HEK293 (cell line): ENCODE results near the gene DENND1A.

Experiments used
- CTCF ChIA-PET: fragments of 350-600 bp; formaldehyde crosslinking; extraction: SDS; loops from one replicate; lab custom pipeline; 2021; ENCODE audit warnings: antibody characterized with exemption; lab: Yijun Ruan, JAX
- POLR2A ChIA-PET: fragments of 300-600 bp; formaldehyde crosslinking; extraction: SDS; loops from one replicate; lab custom pipeline; 2020; ENCODE audit warnings: antibody characterized with exemption, inconsistent platforms; lab: Yijun Ruan, JAX
- H3K27ac ChIP-seq: fragments of 200-500 bp; sonication (Bioruptor generic); 2 replicates; pipeline ENCODE4 v1.5.1; 2014; ENCODE audit warnings: low read depth, low read length, control low read depth, inconsistent platforms; ENCODE audit errors: extremely low read depth
- H3K36me3 ChIP-seq, 2 experiments: fragments of 200-500 bp in 1 of 2; sonication (Bioruptor generic) in 1 of 2; 1 replicate in 1 of 2; 2 replicates in 1 of 2; pipeline ENCODE4 v1.5.1; 2014 to 2017; ENCODE audit warnings: inconsistent platforms in 2 of 2, low read length in 2 of 2; ENCODE audit not compliant: control insufficient read depth in 2 of 2, insufficient read depth in 1 of 2
- H3K4me1 ChIP-seq: fragments of 200-500 bp; sonication (Bioruptor generic); 2 replicates; pipeline ENCODE4 v1.5.1; 2014; ENCODE audit warnings: mild to moderate bottlenecking, low read length, inconsistent platforms; ENCODE audit not compliant: control insufficient read depth, insufficient read depth
- H3K4me3 ChIP-seq: 2 replicates; pipeline ENCODE4 v1.5.1; 2011; ENCODE audit warnings: low read depth, mild to moderate bottlenecking, control low read depth, low read length, moderate library complexity
- H3K9me3 ChIP-seq: fragments of 200-500 bp; sonication (Bioruptor generic); 2 replicates; pipeline ENCODE4 v1.5.1; 2014; ENCODE audit warnings: low read depth, low read length, inconsistent platforms; ENCODE audit not compliant: control insufficient read depth, insufficient read depth
- INSM2 ChIP-seq: fragments of 450-650 bp; formaldehyde crosslinking; IDR thresholded peaks from 2 replicates; pipeline ENCODE4 v1.5.1; 2016; ENCODE audit warnings: missing biosample characterization, missing genetic modification characterization
- KLF16 ChIP-seq: fragments of 450-650 bp; formaldehyde crosslinking; IDR thresholded peaks from 2 replicates; pipeline ENCODE4 v1.5.1; 2017; ENCODE audit warnings: missing biosample characterization, missing genetic modification characterization
- MEIS1 ChIP-seq: sonication (generic); formaldehyde crosslinking; IDR thresholded peaks from 2 replicates; pipeline ENCODE4 v1.8.1; 2022; ENCODE audit warnings: missing genetic modification reagents, mild to moderate bottlenecking, borderline replicate concordance
- MZF1 ChIP-seq: fragments of 450-650 bp; formaldehyde crosslinking; IDR thresholded peaks from 2 replicates; pipeline ENCODE4 v1.5.1; 2017; ENCODE audit warnings: missing biosample characterization, missing genetic modification characterization, borderline replicate concordance
- PRDM1 ChIP-seq: fragments of 450-650 bp; formaldehyde crosslinking; IDR thresholded peaks from 2 replicates; pipeline ENCODE4; 2016; ENCODE audit warnings: missing biosample characterization, missing genetic modification characterization
- ZFP3 ChIP-seq: fragments of 450-650 bp; formaldehyde crosslinking; IDR thresholded peaks from 2 replicates; pipeline ENCODE4 v1.5.1; 2016; ENCODE audit warnings: low read depth, missing biosample characterization, missing genetic modification characterization
- ZIC2 ChIP-seq: fragments of 450-650 bp; formaldehyde crosslinking; IDR thresholded peaks from 2 replicates; pipeline ENCODE4 v1.5.1; 2016; ENCODE audit warnings: missing biosample characterization, missing genetic modification characterization
- ZNF2 ChIP-seq: fragments of 450-650 bp; formaldehyde crosslinking; IDR thresholded peaks from 2 replicates; pipeline ENCODE4 v1.5.1; 2016; ENCODE audit warnings: missing biosample characterization, missing genetic modification characterization
- ZNF248 ChIP-seq: fragments of 450-650 bp; formaldehyde crosslinking; IDR thresholded peaks from 2 replicates; pipeline ENCODE4 v1.5.1; 2017; ENCODE audit warnings: missing biosample characterization, missing genetic modification characterization
- ZNF510 ChIP-seq: fragments of 450-650 bp; formaldehyde crosslinking; IDR thresholded peaks from 2 replicates; pipeline ENCODE4 v1.5.1; 2018; ENCODE audit warnings: mild to moderate bottlenecking, missing genetic modification characterization, missing biosample characterization; ENCODE audit not compliant: insufficient replicate concordance
- ZNF518A ChIP-seq: fragments of 450-650 bp; formaldehyde crosslinking; conservative IDR thresholded peaks from 2 replicates; pipeline ENCODE4 v1.5.1; 2016; ENCODE audit warnings: low read depth, missing biosample characterization, missing genetic modification characterization
- ZNF558 ChIP-seq: fragments of 450-650 bp; formaldehyde crosslinking; IDR thresholded peaks from 2 replicates; pipeline ENCODE4 v1.5.1; 2016; ENCODE audit warnings: missing biosample characterization, missing genetic modification characterization
- ZNF704 ChIP-seq: fragments of 450-650 bp; formaldehyde crosslinking; IDR thresholded peaks from 2 replicates; pipeline ENCODE4 v1.5.1; 2016; ENCODE audit warnings: missing biosample characterization, missing genetic modification characterization
- ZNF747 ChIP-seq: fragments of 450-650 bp; formaldehyde crosslinking; IDR thresholded peaks from 2 replicates; pipeline ENCODE4 v1.5.1; 2016; ENCODE audit warnings: missing biosample characterization, missing genetic modification characterization
- ZNF768 ChIP-seq: fragments of 450-650 bp; formaldehyde crosslinking; IDR thresholded peaks from 2 replicates; pipeline ENCODE4 v1.5.1; 2018; ENCODE audit warnings: missing biosample characterization, mild to moderate bottlenecking, missing genetic modification characterization
- ZSCAN5A ChIP-seq: fragments of 450-650 bp; formaldehyde crosslinking; IDR thresholded peaks from 2 replicates; pipeline ENCODE4 v1.5.1; 2016; ENCODE audit warnings: missing biosample characterization, missing genetic modification characterization
- TF ChIP-seq, protein P1 (sequence below): fragments of 450-650 bp; formaldehyde crosslinking; IDR thresholded peaks from 2 replicates; pipeline ENCODE4 v1.5.1; 2017; ENCODE audit warnings: missing biosample characterization, missing genetic modification characterization
- TF ChIP-seq, protein P2 (sequence below): fragments of 450-650 bp; formaldehyde crosslinking; IDR thresholded peaks from 2 replicates; pipeline ENCODE4 v1.5.1; 2016; ENCODE audit warnings: missing biosample characterization, missing genetic modification characterization
- TF ChIP-seq, protein P3 (sequence below): IDR thresholded peaks from 2 replicates; pipeline ENCODE4 v1.6.1; 2011; ENCODE audit warnings: mild to moderate bottlenecking, low read depth, low read length, borderline replicate concordance
- TF ChIP-seq, protein P4 (sequence below): fragments of 450-650 bp; formaldehyde crosslinking; IDR thresholded peaks from 2 replicates; pipeline ENCODE4 v1.5.1; 2016; ENCODE audit warnings: missing biosample characterization, missing genetic modification characterization

The DENND1A gene

DNA sequence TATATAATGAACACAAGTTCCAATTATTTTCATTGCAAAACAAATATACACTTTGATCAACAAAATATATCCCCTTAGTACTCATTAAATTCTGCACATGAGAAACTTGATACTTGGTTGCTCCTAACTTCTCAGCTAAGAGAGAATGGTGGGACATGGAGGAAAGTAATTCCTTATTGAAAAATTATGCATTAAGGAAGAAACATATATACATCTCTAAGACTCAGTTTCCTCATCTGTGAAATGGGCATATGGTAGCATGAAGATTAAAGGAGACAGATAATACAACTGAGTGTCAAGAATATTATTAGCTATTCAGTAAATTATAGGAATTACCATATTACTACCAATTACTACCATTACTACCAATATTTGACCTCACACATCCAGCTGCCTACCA lies 488.2 kb downstream of the DENND1A start:
- H3K27ac ChIP-seq, result no peak overlapping the region
- ChIA-PET POLR2A (no interaction called here), CTCF (interaction anchor here (1.5 kb wide), 1 partner anchor 40 kb away, joined by 5 read pairs; no protein-coding TSS in a partner anchor)
- peaks cover 0 to 4% of the 10 kb centered on the region in 2 experiments; a peak in 1 of 3 replicates for H3K36me3 ChIP-seq
- H3K4me1 ChIP-seq, result no peaks in the 10 kb centered on the region
- H3K4me3 ChIP-seq, result no peak overlapping the region
- H3K9me3 ChIP-seq, result no peaks in the 10 kb centered on the region
- TF ChIP-seq ZNF248 (tag by site-specific recombination), result no peak
- TF ChIP-seq ZSCAN5A (tag by site-specific recombination), result no peak
- TF ChIP-seq ZNF704 (tag by site-specific recombination), result no peak
- TF ChIP-seq KLF16 (tag by site-specific recombination), result no peak
- no peak for TF ChIP-seq ZFP3
- no peak for TF ChIP-seq MZF1
- TF ChIP-seq ZNF2 (tag by site-specific recombination), result no peak
- no peak for TF ChIP-seq MEIS1 (CRISPR knock-in tag)
- TF ChIP-seq, protein P1, sequence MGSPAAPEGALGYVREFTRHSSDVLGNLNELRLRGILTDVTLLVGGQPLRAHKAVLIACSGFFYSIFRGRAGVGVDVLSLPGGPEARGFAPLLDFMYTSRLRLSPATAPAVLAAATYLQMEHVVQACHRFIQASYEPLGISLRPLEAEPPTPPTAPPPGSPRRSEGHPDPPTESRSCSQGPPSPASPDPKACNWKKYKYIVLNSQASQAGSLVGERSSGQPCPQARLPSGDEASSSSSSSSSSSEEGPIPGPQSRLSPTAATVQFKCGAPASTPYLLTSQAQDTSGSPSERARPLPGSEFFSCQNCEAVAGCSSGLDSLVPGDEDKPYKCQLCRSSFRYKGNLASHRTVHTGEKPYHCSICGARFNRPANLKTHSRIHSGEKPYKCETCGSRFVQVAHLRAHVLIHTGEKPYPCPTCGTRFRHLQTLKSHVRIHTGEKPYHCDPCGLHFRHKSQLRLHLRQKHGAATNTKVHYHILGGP, result no peak
- TF ChIP-seq PRDM1 (tag by site-specific recombination), result no peak
- TF ChIP-seq ZNF558, result no peak
- TF ChIP-seq ZIC2, result no peak
- TF ChIP-seq, protein P2, sequence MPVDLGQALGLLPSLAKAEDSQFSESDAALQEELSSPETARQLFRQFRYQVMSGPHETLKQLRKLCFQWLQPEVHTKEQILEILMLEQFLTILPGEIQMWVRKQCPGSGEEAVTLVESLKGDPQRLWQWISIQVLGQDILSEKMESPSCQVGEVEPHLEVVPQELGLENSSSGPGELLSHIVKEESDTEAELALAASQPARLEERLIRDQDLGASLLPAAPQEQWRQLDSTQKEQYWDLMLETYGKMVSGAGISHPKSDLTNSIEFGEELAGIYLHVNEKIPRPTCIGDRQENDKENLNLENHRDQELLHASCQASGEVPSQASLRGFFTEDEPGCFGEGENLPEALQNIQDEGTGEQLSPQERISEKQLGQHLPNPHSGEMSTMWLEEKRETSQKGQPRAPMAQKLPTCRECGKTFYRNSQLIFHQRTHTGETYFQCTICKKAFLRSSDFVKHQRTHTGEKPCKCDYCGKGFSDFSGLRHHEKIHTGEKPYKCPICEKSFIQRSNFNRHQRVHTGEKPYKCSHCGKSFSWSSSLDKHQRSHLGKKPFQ (tag by site-specific recombination), result no peak
- TF ChIP-seq, protein P3, sequence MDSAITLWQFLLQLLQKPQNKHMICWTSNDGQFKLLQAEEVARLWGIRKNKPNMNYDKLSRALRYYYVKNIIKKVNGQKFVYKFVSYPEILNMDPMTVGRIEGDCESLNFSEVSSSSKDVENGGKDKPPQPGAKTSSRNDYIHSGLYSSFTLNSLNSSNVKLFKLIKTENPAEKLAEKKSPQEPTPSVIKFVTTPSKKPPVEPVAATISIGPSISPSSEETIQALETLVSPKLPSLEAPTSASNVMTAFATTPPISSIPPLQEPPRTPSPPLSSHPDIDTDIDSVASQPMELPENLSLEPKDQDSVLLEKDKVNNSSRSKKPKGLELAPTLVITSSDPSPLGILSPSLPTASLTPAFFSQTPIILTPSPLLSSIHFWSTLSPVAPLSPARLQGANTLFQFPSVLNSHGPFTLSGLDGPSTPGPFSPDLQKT, result no peak
- TF ChIP-seq, protein P4, sequence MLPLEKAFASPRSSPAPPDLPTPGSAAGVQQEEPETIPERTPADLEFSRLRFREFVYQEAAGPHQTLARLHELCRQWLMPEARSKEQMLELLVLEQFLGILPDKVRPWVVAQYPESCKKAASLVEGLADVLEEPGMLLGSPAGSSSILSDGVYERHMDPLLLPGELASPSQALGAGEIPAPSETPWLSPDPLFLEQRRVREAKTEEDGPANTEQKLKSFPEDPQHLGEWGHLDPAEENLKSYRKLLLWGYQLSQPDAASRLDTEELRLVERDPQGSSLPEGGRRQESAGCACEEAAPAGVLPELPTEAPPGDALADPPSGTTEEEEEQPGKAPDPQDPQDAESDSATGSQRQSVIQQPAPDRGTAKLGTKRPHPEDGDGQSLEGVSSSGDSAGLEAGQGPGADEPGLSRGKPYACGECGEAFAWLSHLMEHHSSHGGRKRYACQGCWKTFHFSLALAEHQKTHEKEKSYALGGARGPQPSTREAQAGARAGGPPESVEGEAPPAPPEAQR (tag by site-specific recombination), result no peak
- TF ChIP-seq ZNF518A, result no peak
- TF ChIP-seq ZNF747, result no peak
- no peak for TF ChIP-seq ZNF768 (tag by site-specific recombination)
- no peak for TF ChIP-seq INSM2 (tag by site-specific recombination)
- no peak for TF ChIP-seq ZNF510 (tag by site-specific recombination)
